KMS-11 (cell line): ENCODE measurements around the gene SYNDIG1.

Source experiments
- H2AFZ ChIP-seq: fragments of 200-600 bp; sonication (generic); 2 replicates; pipeline ENCODE4 v1.6.1; 2016; ENCODE audit warnings: antibody characterized with exemption, mixed run types, low read depth
- H3K27ac ChIP-seq: fragments of 200-600 bp; sonication (generic); 2 replicates; pipeline ENCODE4 v1.6.1; 2016; ENCODE audit warnings: mild to moderate bottlenecking, mixed run types
- H3K27me3 ChIP-seq: fragments of 200-600 bp; sonication (generic); 2 replicates; pipeline ENCODE4 v1.6.1; 2017; ENCODE audit warnings: mild to moderate bottlenecking, low read depth, mixed run types, moderate library complexity; ENCODE audit not compliant: insufficient read depth
- H3K36me3 ChIP-seq: fragments of 200-600 bp; sonication (generic); 2 replicates; pipeline ENCODE4 v1.6.1; 2017; ENCODE audit warnings: mild to moderate bottlenecking, mixed run types; ENCODE audit not compliant: insufficient read depth
- H3K4me1 ChIP-seq: fragments of 200-600 bp; sonication (generic); 2 replicates; pipeline ENCODE4 v1.6.1; 2016; ENCODE audit warnings: mild to moderate bottlenecking, low read depth, mixed run types; ENCODE audit not compliant: poor library complexity, severe bottlenecking
- H3K4me2 ChIP-seq: fragments of 200-600 bp; sonication (generic); 2 replicates; pipeline ENCODE4 v1.7.0; 2016; ENCODE audit warnings: mild to moderate bottlenecking, mixed run types
- H3K4me3 ChIP-seq: fragments of 200-600 bp; sonication (generic); IDR thresholded peaks from 2 replicates; pipeline ENCODE4 v1.6.1; 2017; ENCODE audit warnings: low read depth, low read length, mixed read lengths; ENCODE audit not compliant: insufficient read depth
- H3K79me2 ChIP-seq: fragments of 200-600 bp; sonication (generic); 2 replicates; pipeline ENCODE4 v1.6.1; 2016; ENCODE audit warnings: low read depth, mixed run types; ENCODE audit not compliant: insufficient read depth
- H3K9ac ChIP-seq: fragments of 200-600 bp; sonication (generic); 2 replicates; pipeline ENCODE4 v1.6.1; 2016; ENCODE audit warnings: mild to moderate bottlenecking, mixed run types
- H4K20me1 ChIP-seq: fragments of 200-600 bp; sonication (generic); 2 replicates; pipeline ENCODE4 v1.6.1; 2016; ENCODE audit warnings: mild to moderate bottlenecking, mixed run types; ENCODE audit not compliant: insufficient read depth
- TF ChIP-seq, protein P1 (sequence below): fragments of 200-600 bp; sonication (generic); conservative IDR thresholded peaks from 2 replicates; pipeline ENCODE4 v1.6.1; 2017; ENCODE audit warnings: low read depth, mild to moderate bottlenecking, antibody characterized with exemption, low read length, moderate library complexity, mixed read lengths

The SYNDIG1 gene

DNA sequence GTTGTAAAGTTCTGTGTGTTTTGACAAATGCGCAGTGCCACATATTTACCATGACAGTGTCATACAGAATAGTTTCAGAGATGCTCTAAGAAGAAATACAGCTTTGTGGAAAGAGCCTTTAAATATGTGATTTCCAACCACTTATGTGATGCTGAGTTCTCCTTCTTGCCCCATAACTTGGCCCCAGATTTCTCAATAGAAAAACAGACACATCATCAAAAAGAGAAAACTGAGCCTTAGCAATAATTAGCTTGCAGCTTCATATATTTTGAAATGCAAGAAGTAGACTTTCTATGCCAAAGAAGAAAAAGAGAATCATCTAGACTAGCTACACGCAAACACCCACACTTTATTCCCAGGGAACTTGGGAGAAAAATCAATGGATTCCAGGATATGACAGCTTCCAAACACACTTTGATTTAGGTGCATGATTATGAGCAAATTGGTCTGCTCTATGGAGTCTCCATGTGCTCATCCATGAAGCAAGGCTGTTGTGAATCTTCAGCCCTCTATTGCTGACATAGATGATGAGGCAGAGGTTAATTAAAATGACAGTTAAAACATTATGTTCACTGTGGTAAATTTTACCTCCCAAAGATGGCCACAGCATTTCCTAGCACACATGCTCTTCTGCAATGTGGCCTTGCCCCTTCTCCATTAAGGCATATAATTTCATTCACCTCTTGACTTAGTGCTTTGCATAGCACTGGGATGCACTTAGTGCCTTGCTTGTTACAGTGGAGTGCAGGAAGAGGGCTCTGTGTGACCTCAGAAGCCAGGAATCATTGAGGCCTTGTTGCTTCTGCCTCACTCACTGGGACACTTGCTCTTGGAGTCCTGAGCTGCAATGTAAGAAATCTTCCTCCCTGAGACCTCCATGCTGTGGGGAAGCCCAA is 174.6 kb downstream of the SYNDIG1 start:
- no peak overlapping the region for H3K4me2 ChIP-seq
- no peaks in the 10 kb centered on the region for H3K27me3 ChIP-seq

DNA sequence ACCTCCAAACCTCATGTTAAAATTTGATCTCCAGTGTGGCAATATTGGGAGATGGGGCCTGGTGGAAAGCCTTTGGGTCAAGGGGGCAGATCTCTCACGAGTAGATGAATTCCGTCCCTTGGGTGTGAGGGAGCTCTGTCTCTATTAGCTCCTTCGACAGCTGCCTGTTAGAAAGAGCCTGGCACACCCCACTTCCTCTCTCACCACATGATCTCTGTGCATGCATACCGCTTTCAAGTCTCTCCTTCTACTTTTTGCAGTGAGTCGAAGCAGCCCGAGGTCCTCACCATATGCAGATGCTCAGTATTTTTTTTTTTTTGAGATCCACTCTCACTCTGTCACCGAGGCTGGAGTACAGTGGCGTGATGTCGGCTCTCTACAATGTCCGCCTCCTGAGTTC is 176.9 kb downstream of the SYNDIG1 start:
- Histone ChIP-seq H3K4me3 (no peak overlapping the region), H3K9ac (no peak overlapping the region), H3K36me3 (no peaks in the 10 kb centered on the region), H4K20me1 (no peaks in the 10 kb centered on the region), H3K79me2 (no peaks in the 10 kb centered on the region), H3K4me2 (no peak overlapping the region), H2AFZ (no peak overlapping the region), H3K27ac (no peak overlapping the region), H3K27me3 (no peaks in the 10 kb centered on the region), H3K4me1 (no peaks in the 10 kb centered on the region)
- TF ChIP-seq, protein P1, sequence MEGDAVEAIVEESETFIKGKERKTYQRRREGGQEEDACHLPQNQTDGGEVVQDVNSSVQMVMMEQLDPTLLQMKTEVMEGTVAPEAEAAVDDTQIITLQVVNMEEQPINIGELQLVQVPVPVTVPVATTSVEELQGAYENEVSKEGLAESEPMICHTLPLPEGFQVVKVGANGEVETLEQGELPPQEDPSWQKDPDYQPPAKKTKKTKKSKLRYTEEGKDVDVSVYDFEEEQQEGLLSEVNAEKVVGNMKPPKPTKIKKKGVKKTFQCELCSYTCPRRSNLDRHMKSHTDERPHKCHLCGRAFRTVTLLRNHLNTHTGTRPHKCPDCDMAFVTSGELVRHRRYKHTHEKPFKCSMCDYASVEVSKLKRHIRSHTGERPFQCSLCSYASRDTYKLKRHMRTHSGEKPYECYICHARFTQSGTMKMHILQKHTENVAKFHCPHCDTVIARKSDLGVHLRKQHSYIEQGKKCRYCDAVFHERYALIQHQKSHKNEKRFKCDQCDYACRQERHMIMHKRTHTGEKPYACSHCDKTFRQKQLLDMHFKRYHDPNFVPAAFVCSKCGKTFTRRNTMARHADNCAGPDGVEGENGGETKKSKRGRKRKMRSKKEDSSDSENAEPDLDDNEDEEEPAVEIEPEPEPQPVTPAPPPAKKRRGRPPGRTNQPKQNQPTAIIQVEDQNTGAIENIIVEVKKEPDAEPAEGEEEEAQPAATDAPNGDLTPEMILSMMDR, result no peak

More for the DNA sequence above, 174.6 kb downstream of the SYNDIG1 start:
- no peak overlapping the region for H3K27ac ChIP-seq
- H4K20me1 ChIP-seq, result no peaks in the 10 kb centered on the region
- H2AFZ ChIP-seq, result no peak overlapping the region
- TF ChIP-seq, protein P1, result no peak
- H3K79me2 ChIP-seq, result no peaks in the 10 kb centered on the region
- H3K36me3 ChIP-seq, result no peaks in the 10 kb centered on the region
- no peaks in the 10 kb centered on the region for H3K4me1 ChIP-seq
- H3K9ac ChIP-seq, result no peak overlapping the region
- no peak overlapping the region for H3K4me3 ChIP-seq

DNA sequence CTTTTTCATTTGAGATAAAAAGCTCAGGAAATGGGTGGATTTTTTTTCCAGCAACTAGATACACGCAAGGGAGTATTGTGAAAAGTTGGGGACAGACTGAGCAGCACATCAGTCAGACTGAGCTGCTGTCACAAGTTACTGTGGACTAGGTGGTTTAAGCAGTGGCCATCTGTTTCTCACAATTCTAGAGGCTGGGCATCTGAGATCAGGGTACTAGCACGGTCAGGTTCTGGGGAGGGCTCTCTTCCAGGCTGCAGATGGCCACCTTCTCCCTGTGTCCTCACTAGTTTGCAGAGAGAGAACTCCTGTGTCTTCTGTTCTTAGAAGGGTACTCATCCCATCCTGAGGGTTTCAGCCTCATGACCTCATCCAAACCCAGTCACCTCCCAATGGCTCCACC is 178.3 kb downstream of the SYNDIG1 start:
- Histone ChIP-seq H3K27ac (no peak overlapping the region), H3K27me3 (no peaks in the 10 kb centered on the region), H3K36me3 (no peaks in the 10 kb centered on the region), H3K4me1 (no peaks in the 10 kb centered on the region), H2AFZ (no peak overlapping the region), H3K79me2 (no peaks in the 10 kb centered on the region), H3K9ac (no peak overlapping the region), H3K4me3 (no peak overlapping the region), H4K20me1 (no peaks in the 10 kb centered on the region), H3K4me2 (no peak overlapping the region)
- TF ChIP-seq, protein P1, result no peak

DNA sequence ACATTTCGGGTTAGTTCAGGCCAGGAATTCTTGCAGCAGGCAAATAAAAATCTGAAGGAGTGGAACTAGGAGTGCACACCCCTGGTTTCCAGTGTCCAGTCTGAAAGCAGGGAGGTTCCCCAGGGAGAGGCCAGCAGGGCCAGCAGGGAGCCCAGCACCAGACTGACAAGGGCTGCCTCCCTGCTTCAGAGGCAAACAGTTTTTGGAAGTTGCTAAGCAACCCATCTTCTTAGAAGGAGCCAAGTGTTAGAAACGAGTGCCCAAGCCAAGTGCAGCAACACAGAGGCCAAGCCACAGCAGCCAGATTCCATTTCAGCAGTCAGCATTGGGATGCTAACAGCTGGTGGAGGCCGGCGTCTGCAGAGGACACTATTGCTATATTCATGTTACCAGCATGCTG is 179.1 kb downstream of the SYNDIG1 start:
- no peaks in the 10 kb centered on the region for H3K27me3 ChIP-seq
- H2AFZ ChIP-seq, result no peak overlapping the region
- TF ChIP-seq, protein P1, result no peak
- no peak overlapping the region for H3K4me2 ChIP-seq
- H3K9ac ChIP-seq, result no peak overlapping the region
- H3K4me1 ChIP-seq, result no peaks in the 10 kb centered on the region
- no peak overlapping the region for H3K4me3 ChIP-seq
- H3K36me3 ChIP-seq, result no peaks in the 10 kb centered on the region
- no peaks in the 10 kb centered on the region for H4K20me1 ChIP-seq
- H3K79me2 ChIP-seq, result no peaks in the 10 kb centered on the region
- no peak overlapping the region for H3K27ac ChIP-seq
